Muscle layer of colon (tissue), 2 donors: Measurements from ENCODE around the gene GDF3.
"Not testable (repeated sequence)": the region's sequence is repeated elsewhere in the genome, so short reads cannot be mapped to it uniquely, and the experiment has no call there.

Source experiments
- H3K27ac ChIP-seq: one replicate; pipeline ENCODE4 v1.7.0; 2013; ENCODE audit warnings: low read depth, mild to moderate bottlenecking, low read length, moderate library complexity
- H3K27me3 ChIP-seq, 2 donors: one replicate each; pipeline ENCODE4 v1.7.0; 2013; ENCODE audit warnings: low read length in 2 of 2, mild to moderate bottlenecking in 2 of 2; ENCODE audit not compliant: insufficient read depth in 2 of 2, control insufficient read depth in 1 of 2
- H3K36me3 ChIP-seq: one replicate; pipeline ENCODE4 v1.7.0; 2013; ENCODE audit warnings: mild to moderate bottlenecking, low read length; ENCODE audit not compliant: insufficient read depth
- H3K4me1 ChIP-seq: one replicate; pipeline ENCODE4 v1.7.0; 2013; ENCODE audit warnings: mild to moderate bottlenecking, low read length; ENCODE audit not compliant: insufficient read depth
- H3K4me3 ChIP-seq, 2 donors: one replicate each; pipeline ENCODE4 v1.7.0; 2013; ENCODE audit warnings: low read length in 2 of 2, low read depth in 1 of 2, mild to moderate bottlenecking in 1 of 2, moderate library complexity in 1 of 2
- H3K9ac ChIP-seq: one replicate; pipeline ENCODE4 v1.7.0; 2013; ENCODE audit warnings: low read length
- H3K9me3 ChIP-seq: one replicate; pipeline ENCODE4 v1.7.0; 2013; ENCODE audit warnings: mild to moderate bottlenecking, low read length
- donor health status: abdominal sarcoma.
- donor health status: Adenocarcinoma of cecum.

Gene GDF3

GRCh38 chr12:7695566-7696197 lies at the start of gene GDF3:
TSS of gene GDF3 (minus strand) at chr12:7695775. CDS start at chr12:7695728, 47 bp downstream.
- no peaks in the 10 kb centered on the region for H3K4me1 ChIP-seq
- no peaks in the 10 kb centered on the region for H3K27me3 ChIP-seq
- H3K27ac ChIP-seq, result no peak within 1 kb of the TSS
- no peak within 1 kb of the TSS for H3K4me3 ChIP-seq
- no peak within 1 kb of the TSS for H3K9ac ChIP-seq
- H3K9me3 ChIP-seq, result no peaks in the 10 kb centered on the region
- no peaks in the 10 kb centered on the region for H3K36me3 ChIP-seq

GRCh38 chr12:7732993-7733392 lies 37.4 kb upstream of the GDF3 start:
- Histone ChIP-seq H3K27ac (no peak overlapping the region), H3K9me3 (no peaks in the 10 kb centered on the region), H3K4me3 (no peak overlapping the region), H3K4me1 (no peaks in the 10 kb centered on the region), H3K9ac (no peak overlapping the region), H3K36me3 (no peaks in the 10 kb centered on the region), H3K27me3 (no peaks in the 10 kb centered on the region)

- H3K27ac ChIP-seq, result no peak overlapping the region
- H3K4me1 ChIP-seq, result no peaks in the 10 kb centered on the region
- H3K9me3 ChIP-seq, result no peaks in the 10 kb centered on the region
- no peaks in the 10 kb centered on the region for H3K27me3 ChIP-seq
- no peaks in the 10 kb centered on the region for H3K36me3 ChIP-seq
- no peak overlapping the region for H3K9ac ChIP-seq
- no peak overlapping the region for H3K4me3 ChIP-seq
These were observed 35.9 kb upstream of the GDF3 start for GRCh38 chr12:7731486-7731885.

DNA sequence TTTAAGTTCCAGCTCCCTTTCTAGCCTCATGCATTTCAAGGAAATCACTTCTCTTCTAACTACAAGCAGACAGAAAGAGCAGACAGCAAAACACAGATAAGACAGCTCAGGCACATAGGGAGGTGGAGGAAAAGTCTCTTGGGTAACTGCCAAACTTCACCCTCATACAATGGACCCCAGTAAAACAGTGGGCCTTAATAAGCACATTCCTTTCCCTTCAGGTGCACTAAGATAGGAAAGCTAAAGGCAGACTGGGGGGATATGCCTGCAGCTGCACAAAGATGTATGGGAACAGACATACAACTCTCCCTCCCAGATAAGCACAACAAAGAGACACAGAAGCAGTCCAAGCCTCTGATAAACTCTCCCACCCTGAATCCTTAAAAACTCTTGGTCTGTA lies 35.4 kb upstream of the GDF3 start:
- not testable (repeated sequence) for H3K4me1 ChIP-seq, H3K36me3 ChIP-seq, H3K27me3 ChIP-seq, H3K9ac ChIP-seq, H3K4me3 ChIP-seq, H3K27ac ChIP-seq, H3K9me3 ChIP-seq

- Histone ChIP-seq H3K4me3 (no peak overlapping the region), H3K9ac (no peak overlapping the region), H3K27ac (no peak overlapping the region), H3K4me1 (no peaks in the 10 kb centered on the region), H3K9me3 (no peaks in the 10 kb centered on the region), H3K36me3 (no peaks in the 10 kb centered on the region), H3K27me3 (no peaks in the 10 kb centered on the region)
These were observed 34.2 kb upstream of the GDF3 start for GRCh38 chr12:7729746-7730145.

- H3K4me1 ChIP-seq, result no peaks in the 10 kb centered on the region
- no peaks in the 10 kb centered on the region for H3K27me3 ChIP-seq
- H3K27ac ChIP-seq, result no peak overlapping the region
- no peak overlapping the region for H3K9ac ChIP-seq
- no peak overlapping the region for H3K4me3 ChIP-seq
- H3K36me3 ChIP-seq, result no peaks in the 10 kb centered on the region
- no peaks in the 10 kb centered on the region for H3K9me3 ChIP-seq
These were observed 28.4 kb upstream of the GDF3 start for GRCh38 chr12:7723926-7724325.

DNA sequence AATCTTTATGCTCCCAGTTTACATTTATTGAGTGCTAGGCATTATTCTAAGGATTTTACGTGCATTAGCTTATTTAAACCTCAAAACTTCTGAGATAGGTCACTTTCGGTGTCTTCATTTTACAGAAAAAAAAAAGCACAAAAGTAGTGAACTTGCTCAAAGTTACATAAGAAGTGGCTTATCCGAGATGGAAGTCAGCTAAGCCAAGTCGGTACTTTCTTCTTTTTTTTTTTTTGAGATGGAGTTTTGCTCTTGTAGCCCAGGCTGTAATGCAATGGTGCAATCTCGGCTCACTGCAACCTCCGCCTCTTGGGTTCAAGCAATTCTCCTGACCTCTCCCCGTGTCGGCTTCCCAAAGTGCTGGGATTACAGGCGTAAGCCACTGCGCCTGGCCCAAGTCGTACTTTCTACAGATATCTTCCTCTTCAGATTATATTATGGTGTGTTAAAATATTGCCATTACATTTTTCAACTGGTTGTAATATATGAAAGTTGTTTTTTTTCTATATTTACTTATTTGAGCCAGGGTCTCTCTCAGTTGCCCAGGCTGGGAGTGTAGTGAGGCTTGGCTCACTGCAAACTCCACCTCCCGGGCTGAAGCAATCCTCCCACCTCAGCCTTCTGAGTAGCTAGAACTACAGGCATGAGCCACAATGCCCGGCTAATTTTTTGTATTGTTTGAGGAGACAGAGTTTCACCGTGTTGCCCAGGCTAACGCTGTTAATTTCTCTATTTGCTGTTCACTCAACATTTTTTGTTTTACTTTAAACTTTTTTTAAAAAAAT lies 24.6 kb upstream of the GDF3 start:
- no peak overlapping the region for H3K27ac ChIP-seq
- no peaks in the 10 kb centered on the region for H3K9me3 ChIP-seq
- no peak overlapping the region for H3K4me3 ChIP-seq
- no peaks in the 10 kb centered on the region for H3K36me3 ChIP-seq
- no peak overlapping the region for H3K9ac ChIP-seq
- no peaks in the 10 kb centered on the region for H3K27me3 ChIP-seq
- H3K4me1 ChIP-seq, result no peaks in the 10 kb centered on the region

DNA sequence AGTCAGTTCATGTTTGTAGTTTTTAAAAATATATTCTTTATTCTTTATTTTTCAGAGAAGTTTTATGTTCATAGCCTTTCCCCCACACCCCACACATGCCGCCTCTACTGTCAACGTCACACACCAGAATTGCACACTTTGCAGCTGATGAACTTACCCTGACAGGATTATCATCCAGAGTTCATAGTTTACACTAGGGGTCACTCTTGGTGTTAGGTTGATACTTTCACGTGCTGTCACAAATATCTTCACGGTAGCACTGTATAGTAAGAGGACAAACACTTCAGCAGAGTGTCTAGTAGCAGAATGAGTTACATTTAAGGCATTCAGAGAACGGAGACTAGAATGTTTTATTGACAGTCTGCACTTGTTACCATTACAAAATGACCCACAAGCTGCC lies 20.8 kb upstream of the GDF3 start:
- no peaks in the 10 kb centered on the region for H3K36me3 ChIP-seq
- H3K27me3 ChIP-seq, result no peaks in the 10 kb centered on the region
- no peaks in the 10 kb centered on the region for H3K4me1 ChIP-seq
- no peaks in the 10 kb centered on the region for H3K9me3 ChIP-seq
- H3K9ac ChIP-seq, result no peak overlapping the region
- no peak overlapping the region for H3K4me3 ChIP-seq
- no peak overlapping the region for H3K27ac ChIP-seq

GRCh38 chr12:7712841-7713442 lies 17.4 kb upstream of the GDF3 start:
- H3K27me3 ChIP-seq, result no peaks in the 10 kb centered on the region
- no peak overlapping the region for H3K9ac ChIP-seq
- H3K4me3 ChIP-seq, result no peak overlapping the region
- H3K4me1 ChIP-seq, result no peaks in the 10 kb centered on the region
- no peak overlapping the region for H3K27ac ChIP-seq
- H3K36me3 ChIP-seq, result no peaks in the 10 kb centered on the region
- no peaks in the 10 kb centered on the region for H3K9me3 ChIP-seq

GRCh38 chr12:7711133-7711532 lies 15.6 kb upstream of the GDF3 start, which contains the start of gene DPPA3:
TSS of gene DPPA3 (plus strand) at chr12:7711433. CDS start at chr12:7711571, 138 bp downstream.
- Histone ChIP-seq H3K4me3 (no peak within 1 kb of the TSS), H3K4me1 (no peaks in the 10 kb centered on the region), H3K27me3 (no peaks in the 10 kb centered on the region), H3K9me3 (no peaks in the 10 kb centered on the region), H3K27ac (no peak within 1 kb of the TSS), H3K9ac (no peak within 1 kb of the TSS), H3K36me3 (no peaks in the 10 kb centered on the region)

DNA sequence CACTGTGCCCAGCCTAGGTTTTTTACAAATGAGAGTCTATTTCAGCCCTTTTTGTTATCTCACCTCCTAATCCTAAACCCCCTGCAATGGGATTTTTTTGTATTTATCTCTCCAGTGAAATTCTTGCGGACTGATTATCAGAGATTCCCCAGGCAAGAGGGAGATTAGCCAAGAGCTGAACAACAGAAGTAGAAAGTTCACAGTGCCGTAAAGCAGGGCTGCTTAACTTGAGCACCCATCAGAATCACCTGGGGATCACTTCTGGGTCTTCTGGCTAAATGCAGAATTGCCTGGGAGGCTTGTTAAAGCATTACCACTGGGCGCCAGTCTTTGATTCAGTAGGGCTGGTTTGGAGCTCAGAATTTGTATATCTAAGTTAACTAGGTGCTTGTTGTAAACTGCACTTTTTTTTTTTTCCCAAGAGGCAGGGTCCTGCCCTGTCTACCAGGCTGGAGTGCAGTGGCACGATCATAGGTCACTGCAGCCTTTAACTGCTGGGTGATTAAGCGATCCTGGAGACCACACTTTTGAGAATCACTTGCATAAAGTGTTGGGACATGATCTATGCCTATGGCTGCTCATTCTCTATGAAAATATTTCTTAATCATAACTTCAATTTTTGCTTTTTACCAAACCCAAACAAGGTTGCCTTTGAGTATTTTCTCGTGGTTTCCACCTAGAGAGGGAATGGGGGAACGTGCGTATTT lies 14.5 kb upstream of the GDF3 start:
- H3K4me3 ChIP-seq, result no peak overlapping the region
- H3K27me3 ChIP-seq, result no peaks in the 10 kb centered on the region
- H3K27ac ChIP-seq, result no peak overlapping the region
- H3K9me3 ChIP-seq, result no peaks in the 10 kb centered on the region
- H3K4me1 ChIP-seq, result no peaks in the 10 kb centered on the region
- no peaks in the 10 kb centered on the region for H3K36me3 ChIP-seq
- H3K9ac ChIP-seq, result no peak overlapping the region
